ENCODE measurements around the gene PSMA7. TPM values are rescaled to one million over a fixed set of nuclear protein-coding genes. Genes with fewer than 3 reads are reported as not detected.

The PSMA7 gene
- total RNA-seq, 1 experiment from 2014 or later: 332 TPM

GRCh38 chr20:62192635-62193034 lies 49.4 kb upstream of the PSMA7 start:
- no peak overlapping the region; a peak in 1 of 7 replicates for H3K27ac Mint-ChIP-seq
- H3K36me3 Mint-ChIP-seq (ENCODE audit: insufficient read depth in 1 of 3, low read depth in 3 of 3): peaks cover 2 to 8% (median 5%) of the 10 kb centered on the region in 3 experiments; a peak in 5 of 7 replicates
- Histone ChIP-seq H2BK12ac (ENCODE audit: insufficient read length, low read depth, low read length) (no peak overlapping the region), H3K23me2 (ENCODE audit: insufficient read length, low read depth, low read length, poor library complexity, severe bottlenecking) (no peaks in the 10 kb centered on the region), H3T11ph (ENCODE audit: low read length) (no peak overlapping the region), H4K5ac (ENCODE audit: insufficient read length, low read depth, low read length) (no peak overlapping the region), H3K23ac (ENCODE audit: insufficient read length, low read depth, low read length) (no peak overlapping the region), H3K27ac (ENCODE audit: insufficient read length, low read depth, low read length) (no peak overlapping the region), H2AK5ac (ENCODE audit: insufficient read length, low read length) (no peak overlapping the region), H3K9ac (ENCODE audit: extremely low read depth, insufficient read length, low read length) (no peak overlapping the region), H3K9me3 (ENCODE audit: control insufficient read depth, low read depth, low read length) (no peaks in the 10 kb centered on the region), H2BK5ac (ENCODE audit: insufficient read length, low read length) (no peak overlapping the region), H3K56ac (ENCODE audit: insufficient read length, low read depth, low read length) (no peak overlapping the region), H3K14ac (ENCODE audit: insufficient read depth, low read length) (no peak overlapping the region), H3K18ac (ENCODE audit: insufficient read length, low read depth, low read length) (no peak overlapping the region), H2AFZ (ENCODE audit: low read length) (no peak overlapping the region), H3K4me2 (ENCODE audit: insufficient read depth, insufficient read length, low read length) (no peak overlapping the region), H3K79me2 (ENCODE audit: insufficient read depth, low read length) (no peaks in the 10 kb centered on the region; the same call in 1 of the 2 replicates), H3K79me1 (ENCODE audit: insufficient read depth, low read depth, low read length, poor library complexity, severe bottlenecking) (no peaks in the 10 kb centered on the region), H2BK20ac (ENCODE audit: low read depth, low read length, poor library complexity, severe bottlenecking) (no peak overlapping the region), H3K4ac (ENCODE audit: low read depth, low read length) (no peak overlapping the region), H4K20me1 (ENCODE audit: control insufficient read depth, insufficient read depth, insufficient read length) (no peaks in the 10 kb centered on the region), H2BK15ac (ENCODE audit: low read depth, low read length) (no peak overlapping the region), H2BK120ac (ENCODE audit: low read depth, low read length, poor library complexity, severe bottlenecking) (no peak overlapping the region), H4K8ac (replicated peaks; ENCODE audit: insufficient read length, low read depth, low read length) (no peak overlapping the region), H3K27me3 (ENCODE audit: insufficient read depth, low read length) (no peaks in the 10 kb centered on the region), H3K4me1 (ENCODE audit: insufficient read depth, low read length) (no peaks in the 10 kb centered on the region), H4K91ac (ENCODE audit: insufficient read length, low read depth, low read length) (no peak overlapping the region)
- no peak for DNase-seq
- no peaks in the 10 kb centered on the region for H3K9me3 Mint-ChIP-seq
- WGBS (ENCODE audit: extremely low coverage, insufficient read length, low lambda C conversion rate): no CpG with 5 or more reads among the region's 10 CpGs
- no peaks in the 10 kb centered on the region for H3K27me3 Mint-ChIP-seq (ENCODE audit: low read depth)
- TF ChIP-seq CTCF (conservative IDR thresholded peaks at IDR 0.05): no peak
- no peak overlapping the region for H3K4me3 Mint-ChIP-seq
- H3K4me1 Mint-ChIP-seq: no peaks in the 10 kb centered on the region
